Gastroesophageal sphincter (tissue), 3 donors: ENCODE data around the gene LCA5.

ENCODE experiments used
- CTCF ChIP-seq, 4 experiments: fragments of 200-600 bp in 2 of 4; fragments of 450-650 bp in 2 of 4; sonication (generic) in 1 of 4; IDR thresholded peaks; one replicate each; pipeline ENCODE4 v1.5.1; 2017 to 2019; ENCODE audit warnings: antibody characterized with exemption in 4 of 4, mild to moderate bottlenecking in 2 of 4, moderate library complexity in 2 of 4
- POLR2A ChIP-seq, 2 donors: fragments of 450-650 bp; IDR thresholded peaks; one replicate each; pipeline ENCODE4 v1.6.1; 2017; ENCODE audit warnings: antibody characterized with exemption in 2 of 2, mild to moderate bottlenecking in 2 of 2, moderate library complexity in 1 of 2

DNA sequence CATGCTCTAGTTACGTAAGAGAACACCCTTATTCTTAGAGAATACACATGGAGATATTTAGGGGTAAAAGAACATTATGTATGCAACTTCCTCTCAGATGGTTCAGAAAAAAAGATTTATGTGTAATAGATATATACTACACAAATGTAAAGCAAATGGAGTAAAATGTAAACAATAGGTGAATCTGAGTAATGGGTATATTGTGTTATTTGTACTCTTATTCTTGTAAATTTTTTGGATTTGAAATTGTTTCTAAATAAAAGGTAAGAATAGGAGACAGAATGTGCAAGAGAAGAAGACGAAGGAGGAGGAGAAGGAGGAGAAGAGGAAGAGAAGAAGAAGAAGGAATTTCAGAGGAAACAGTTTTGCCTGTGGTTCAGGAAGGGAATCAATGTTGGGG lies 22.5 kb upstream of the LCA5 start:
- TF ChIP-seq CTCF (IDR thresholded peaks at IDR 0.05) (no peak), POLR2A (IDR thresholded peaks at IDR 0.05) (no peak)
